ENCODE data around the gene RGS10.

DNA sequence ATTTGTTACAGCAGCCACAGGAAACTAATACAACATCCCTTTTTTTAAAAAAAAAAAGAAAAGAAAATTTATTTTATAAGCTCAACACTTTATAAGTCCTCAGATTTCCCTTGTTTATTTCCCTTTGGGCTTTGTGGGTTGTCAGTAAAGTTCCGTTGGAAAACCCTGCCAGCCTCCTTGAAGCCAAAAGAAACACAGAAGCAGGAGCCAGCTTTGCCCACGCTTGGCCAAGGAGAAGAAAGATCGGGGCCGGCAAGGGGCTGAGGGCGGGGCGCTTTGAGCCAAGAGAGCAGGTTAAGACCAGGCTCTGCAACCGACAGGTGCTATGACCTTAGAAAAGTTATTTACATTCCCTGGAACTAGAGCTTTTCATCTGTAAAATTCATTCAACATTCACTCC is 72.7 kb downstream of the RGS10 start:
- TF ChIP-seq, protein P1, sequence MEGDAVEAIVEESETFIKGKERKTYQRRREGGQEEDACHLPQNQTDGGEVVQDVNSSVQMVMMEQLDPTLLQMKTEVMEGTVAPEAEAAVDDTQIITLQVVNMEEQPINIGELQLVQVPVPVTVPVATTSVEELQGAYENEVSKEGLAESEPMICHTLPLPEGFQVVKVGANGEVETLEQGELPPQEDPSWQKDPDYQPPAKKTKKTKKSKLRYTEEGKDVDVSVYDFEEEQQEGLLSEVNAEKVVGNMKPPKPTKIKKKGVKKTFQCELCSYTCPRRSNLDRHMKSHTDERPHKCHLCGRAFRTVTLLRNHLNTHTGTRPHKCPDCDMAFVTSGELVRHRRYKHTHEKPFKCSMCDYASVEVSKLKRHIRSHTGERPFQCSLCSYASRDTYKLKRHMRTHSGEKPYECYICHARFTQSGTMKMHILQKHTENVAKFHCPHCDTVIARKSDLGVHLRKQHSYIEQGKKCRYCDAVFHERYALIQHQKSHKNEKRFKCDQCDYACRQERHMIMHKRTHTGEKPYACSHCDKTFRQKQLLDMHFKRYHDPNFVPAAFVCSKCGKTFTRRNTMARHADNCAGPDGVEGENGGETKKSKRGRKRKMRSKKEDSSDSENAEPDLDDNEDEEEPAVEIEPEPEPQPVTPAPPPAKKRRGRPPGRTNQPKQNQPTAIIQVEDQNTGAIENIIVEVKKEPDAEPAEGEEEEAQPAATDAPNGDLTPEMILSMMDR (conservative IDR thresholded peaks at IDR 0.05; ENCODE audit: low read length) = no peak
- no peak for TF ChIP-seq EZH2phosphoT487 (IDR thresholded peaks at IDR 0.05; ENCODE audit: borderline replicate concordance)
